Body of pancreas (tissue), 4 donors: ENCODE data around the gene ARID4A.

Source experiments
- POLR2A ChIP-seq, 3 donors: fragments of 450-650 bp; IDR thresholded peaks; one replicate each; pipeline ENCODE4 v1.6.1; 2016; ENCODE audit warnings: antibody characterized with exemption in 3 of 3, mild to moderate bottlenecking in 2 of 3
- TF ChIP-seq, protein P1 (sequence below), 7 experiments: fragments of 450-650 bp in 4 of 7; fragments of 200-600 bp in 3 of 7; sonication (generic) in 3 of 7; IDR thresholded peaks; one replicate each; pipeline ENCODE4 v1.5.1; 2016 to 2019; ENCODE audit warnings: antibody characterized with exemption in 7 of 7

DNA sequence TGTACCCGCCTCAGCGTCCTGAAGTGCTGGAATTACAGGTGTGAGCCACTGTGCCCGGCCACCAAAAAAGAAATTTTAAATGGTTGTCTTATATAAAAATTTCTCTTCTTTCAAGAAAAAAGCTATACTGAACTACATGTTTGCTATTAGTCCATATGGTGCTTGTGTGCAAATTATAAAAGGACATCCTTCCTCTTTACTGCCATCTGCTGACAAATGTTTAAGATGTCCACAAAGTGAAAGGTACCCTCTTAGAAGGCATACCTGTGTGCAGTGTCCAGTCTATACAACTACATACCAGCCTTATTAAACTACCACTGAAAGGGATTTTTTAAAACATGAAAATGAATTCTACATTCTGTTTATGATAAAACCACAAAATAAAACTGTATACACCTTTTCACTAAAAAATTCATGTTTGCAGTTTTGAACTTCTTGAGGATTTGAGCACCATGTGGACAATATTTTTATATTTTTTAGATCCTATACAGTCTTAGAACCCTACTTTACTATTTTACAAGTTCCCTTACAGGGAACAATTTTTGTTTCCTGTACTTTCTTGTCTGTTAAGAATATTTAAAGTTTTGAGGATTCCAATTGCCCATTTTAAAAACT is 64.5 kb downstream of the ARID4A start:
- TF ChIP-seq, protein P1, sequence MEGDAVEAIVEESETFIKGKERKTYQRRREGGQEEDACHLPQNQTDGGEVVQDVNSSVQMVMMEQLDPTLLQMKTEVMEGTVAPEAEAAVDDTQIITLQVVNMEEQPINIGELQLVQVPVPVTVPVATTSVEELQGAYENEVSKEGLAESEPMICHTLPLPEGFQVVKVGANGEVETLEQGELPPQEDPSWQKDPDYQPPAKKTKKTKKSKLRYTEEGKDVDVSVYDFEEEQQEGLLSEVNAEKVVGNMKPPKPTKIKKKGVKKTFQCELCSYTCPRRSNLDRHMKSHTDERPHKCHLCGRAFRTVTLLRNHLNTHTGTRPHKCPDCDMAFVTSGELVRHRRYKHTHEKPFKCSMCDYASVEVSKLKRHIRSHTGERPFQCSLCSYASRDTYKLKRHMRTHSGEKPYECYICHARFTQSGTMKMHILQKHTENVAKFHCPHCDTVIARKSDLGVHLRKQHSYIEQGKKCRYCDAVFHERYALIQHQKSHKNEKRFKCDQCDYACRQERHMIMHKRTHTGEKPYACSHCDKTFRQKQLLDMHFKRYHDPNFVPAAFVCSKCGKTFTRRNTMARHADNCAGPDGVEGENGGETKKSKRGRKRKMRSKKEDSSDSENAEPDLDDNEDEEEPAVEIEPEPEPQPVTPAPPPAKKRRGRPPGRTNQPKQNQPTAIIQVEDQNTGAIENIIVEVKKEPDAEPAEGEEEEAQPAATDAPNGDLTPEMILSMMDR (IDR thresholded peaks at IDR 0.05): peak in 6 of 7 experiments; percentile 9 to 38 (median 23)
- TF ChIP-seq POLR2A (IDR thresholded peaks at IDR 0.05): no peak
